ENCODE data around the gene C1orf35. TPM values are rescaled to one million over a fixed set of nuclear protein-coding genes. Genes with fewer than 3 reads are reported as not detected.

C1orf35 gene
- 10.3 and 11.7 TPM in 2 replicates for total RNA-seq

DNA sequence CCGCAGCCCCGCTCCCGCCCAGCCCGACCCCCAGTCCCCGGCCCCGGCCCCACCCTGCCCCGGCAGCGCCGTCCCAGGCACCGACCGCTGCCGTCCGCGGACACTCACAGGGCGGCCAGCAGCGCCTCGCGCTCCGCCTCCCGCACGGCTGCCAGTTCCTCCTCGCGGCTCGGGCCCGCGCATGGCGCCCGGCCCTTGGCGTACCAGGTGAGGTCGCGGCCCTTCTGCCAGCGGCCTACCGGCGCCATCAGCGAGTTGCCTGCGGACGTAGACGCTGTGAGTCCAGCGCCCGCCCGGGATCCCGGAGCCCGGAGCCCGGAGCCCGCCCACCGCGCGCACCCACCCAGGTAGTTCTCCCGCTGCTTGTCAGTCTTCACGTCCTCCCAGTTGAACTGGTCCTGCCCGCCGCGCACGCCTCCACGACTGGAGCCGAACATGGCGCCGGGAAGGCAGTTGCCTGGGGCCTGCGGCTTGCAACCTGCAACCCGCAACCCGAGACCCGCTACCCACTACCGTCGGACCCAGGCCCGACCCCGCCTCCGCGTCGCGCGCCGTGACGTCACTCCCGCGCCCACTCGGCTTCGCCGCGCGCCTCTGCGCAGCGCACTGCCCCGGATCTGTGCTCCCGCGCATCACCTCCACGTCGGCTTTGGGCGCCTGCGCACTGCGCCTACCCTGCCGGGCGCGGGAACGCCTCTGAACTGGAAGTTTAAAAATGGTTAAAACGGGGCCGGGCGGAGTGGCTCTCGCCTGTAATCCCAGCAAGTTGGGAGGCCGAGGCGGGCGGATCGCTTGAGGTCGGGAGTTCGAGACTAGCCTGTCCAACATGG lies at the start of gene C1orf35:
C1orf35 (minus strand) TSS at position 535 of the 830 bp plus-strand sequence; CDS start at position 437, 98 bp downstream.

DNA sequence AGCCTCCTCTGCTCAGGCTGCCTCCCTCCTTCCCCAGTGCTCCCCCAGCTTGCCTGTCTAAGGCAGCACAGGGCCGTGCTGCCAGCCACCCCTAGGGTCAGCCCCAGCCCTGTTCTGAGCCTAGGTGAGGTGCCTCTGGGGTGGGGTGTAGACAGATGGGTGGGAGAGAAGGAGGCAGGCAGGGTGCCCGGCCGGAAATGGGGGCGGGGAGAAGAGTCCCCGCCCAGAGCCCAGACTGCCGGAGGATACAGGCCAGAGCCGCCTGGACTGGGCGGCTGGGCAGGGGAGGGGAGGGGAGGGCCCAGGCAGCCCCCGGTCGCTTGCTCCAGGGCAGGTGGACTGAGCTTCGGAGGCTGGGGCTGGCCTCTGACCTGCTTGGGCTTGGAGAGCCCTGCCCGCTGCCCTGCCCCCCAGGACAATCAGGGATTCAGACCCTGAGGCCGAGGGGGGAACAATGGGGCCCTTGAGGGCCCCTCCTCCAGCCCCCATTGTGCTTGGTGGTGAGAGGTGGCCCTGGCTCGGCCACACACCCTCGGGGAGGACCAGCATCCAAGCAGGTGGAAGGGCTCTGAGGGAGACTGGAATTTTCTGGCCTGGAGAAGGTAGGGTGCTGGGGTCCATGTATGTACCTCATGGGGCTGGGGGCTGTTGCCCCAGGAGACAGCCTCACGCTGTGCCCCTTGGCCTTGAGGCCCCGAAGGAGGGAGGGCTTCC lies 46.4 kb upstream of the C1orf35 start, which contains the start of gene GJC2:
GJC2 (plus strand) TSS at position 525 of the 714 bp plus-strand sequence. CDS start 7,829 bp downstream, outside the sequence.

DNA sequence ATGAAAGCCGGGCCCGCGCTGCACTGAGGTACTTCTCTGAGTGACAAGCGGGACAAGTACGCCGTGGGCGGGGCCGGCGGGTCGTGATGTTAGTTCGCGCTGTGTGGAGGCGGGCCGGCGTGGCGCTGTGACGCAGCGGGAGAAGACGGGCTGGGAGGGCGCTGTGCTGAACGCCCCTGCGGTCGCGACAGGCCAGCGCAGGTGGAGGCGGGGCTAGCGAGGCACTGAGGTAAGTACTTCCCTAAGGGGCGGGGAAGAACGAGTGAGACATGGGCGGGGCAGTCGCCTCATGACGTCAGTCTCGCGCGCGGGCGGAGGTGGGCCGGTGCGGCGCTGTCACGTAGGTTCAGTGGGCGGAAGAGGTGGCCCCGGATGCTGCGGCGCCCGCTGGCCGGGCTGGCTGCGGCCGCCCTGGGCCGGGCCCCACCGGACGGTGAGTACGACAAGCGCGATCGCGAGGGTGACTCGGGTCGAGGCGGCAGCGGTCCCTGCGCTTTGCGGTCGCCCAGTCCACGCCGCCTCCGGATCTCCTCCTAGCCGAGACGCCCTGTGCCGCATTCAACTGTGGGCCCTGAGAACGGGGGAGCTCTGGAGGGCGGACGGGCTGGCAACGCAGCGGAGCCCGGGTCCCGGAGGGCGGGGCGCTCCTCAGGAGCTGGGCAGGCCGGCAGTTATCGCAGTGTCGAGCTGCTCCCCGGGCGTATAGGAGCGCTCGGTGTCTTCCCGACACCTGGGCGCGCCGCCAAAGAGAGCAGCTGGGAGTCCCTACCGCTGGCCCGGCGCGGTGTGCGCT lies 37.0 kb upstream of the C1orf35 start, which contains the start of gene GUK1:
GUK1 (plus strand) TSS at position 349 of the 793 bp plus-strand sequence; CDS start at position 373, 24 bp downstream.

DNA sequence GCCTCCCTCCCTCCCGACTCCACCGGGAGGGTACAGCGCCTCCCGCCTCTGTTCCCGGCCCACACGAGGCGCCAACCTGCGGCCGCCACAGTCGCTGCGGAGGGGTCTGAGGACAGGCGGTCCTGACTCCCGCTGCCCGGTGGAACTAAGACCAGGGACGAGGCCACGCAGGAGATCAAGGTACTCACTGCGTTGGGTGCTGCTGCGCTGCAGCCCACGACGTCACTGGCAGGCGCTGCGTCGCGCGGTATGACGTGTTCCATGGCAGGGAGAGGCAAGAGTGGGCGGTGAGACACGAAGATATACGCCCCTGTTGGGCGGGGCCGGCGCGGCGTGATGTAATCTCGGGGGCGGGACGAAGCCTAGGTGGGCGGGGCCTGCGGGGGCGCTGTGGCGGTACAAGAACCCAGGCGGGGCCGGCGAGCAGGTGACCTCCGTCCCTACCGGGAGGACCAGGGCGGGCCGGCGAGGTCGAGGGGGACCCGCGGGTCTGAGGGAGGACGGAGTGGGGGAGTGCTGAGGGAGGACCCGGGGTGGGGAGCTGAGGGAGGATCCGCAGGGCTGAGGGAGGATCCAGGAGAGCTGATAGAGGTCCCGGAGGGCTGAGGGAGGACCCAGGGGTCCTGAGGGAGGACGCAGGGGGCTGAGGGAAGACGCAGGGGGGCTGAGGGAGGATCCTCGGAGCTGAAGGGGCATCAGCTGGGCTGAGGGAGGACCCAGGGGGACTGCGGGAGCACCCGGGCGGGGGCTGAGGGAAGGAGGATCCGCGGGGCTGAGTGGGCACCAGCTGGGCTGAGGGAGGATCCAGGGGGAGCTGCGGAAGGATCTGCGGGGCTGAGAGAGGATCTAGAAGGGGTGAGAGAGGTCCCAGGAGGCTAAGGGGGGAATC lies 6.2 kb upstream of the C1orf35 start, which contains the start of gene MRPL55:
MRPL55 (minus strand) TSS at position 227 of the 889 bp plus-strand sequence. CDS start 1,039 bp downstream, outside the sequence.

GRCh38 chr1:228082214-228082917 lies 20.8 kb downstream of the C1orf35 start, which contains the start of gene ARF1:
Gene ARF1, plus strand, starts transcription at chr1:228082708. Its CDS starts 14,407 bp downstream, at chr1:228097115.

Other genes starting within 250 kb of the C1orf35 start
- gene WNT9A, start 155.4 kb downstream of the C1orf35 start, total RNA-seq = 1.7 and 3.5 TPM in 2 replicates
- gene WNT3A, start 96.3 kb downstream of the C1orf35 start, total RNA-seq = not detected in 2 replicates
- gene ARF1, start 20.6 kb downstream of the C1orf35 start, total RNA-seq = 297 and 326 TPM in 2 replicates
- 50.8 and 60.7 TPM in 2 replicates for gene MRPL55, start 6.0 kb upstream of the C1orf35 start, total RNA-seq
- 465 and 500 TPM in 2 replicates for gene GUK1, start 37.0 kb upstream of the C1orf35 start, total RNA-seq
- 14.4 and 14.8 TPM in 2 replicates for gene GJC2, start 46.6 kb upstream of the C1orf35 start, total RNA-seq
- gene IBA57, start 62.5 kb upstream of the C1orf35 start, total RNA-seq = 6.4 and 7.4 TPM in 2 replicates
- gene OBSCN, start 104.7 kb upstream of the C1orf35 start, total RNA-seq = 3.3 and 15.2 TPM in 2 replicates